Ureter (tissue), 1 donor: ENCODE data around the gene SMPDL3A. TPM values are rescaled to one million over a fixed set of nuclear protein-coding genes. Genes with fewer than 3 reads are reported as not detected.

Source experiments
- total RNA-seq: library from RNA; stranded (reverse); gene quantifications from one replicate; pipeline ENCODE4 v1.2.4, GENCODE V29; 2023
- donor health status: DM: yes; HTN: yes; CAD: no.

The SMPDL3A gene
- total RNA-seq, 1 donor from 2014 or later = 18.8 TPM

Other genes starting within 250 kb of the SMPDL3A start
- gene PKIB, start 178.9 kb upstream of the SMPDL3A start, total RNA-seq = 3.5 TPM
- gene FABP7, start 9.5 kb upstream of the SMPDL3A start, total RNA-seq = not detected
- gene CLVS2, start 207.0 kb downstream of the SMPDL3A start, total RNA-seq = 0.18 TPM